ENCODE data around the gene SPEM3. TPM values are rescaled to one million over a fixed set of nuclear protein-coding genes. Genes with fewer than 3 reads are reported as not detected.

Gene SPEM3
- polyA plus RNA-seq, 3 donors, result not detected

DNA sequence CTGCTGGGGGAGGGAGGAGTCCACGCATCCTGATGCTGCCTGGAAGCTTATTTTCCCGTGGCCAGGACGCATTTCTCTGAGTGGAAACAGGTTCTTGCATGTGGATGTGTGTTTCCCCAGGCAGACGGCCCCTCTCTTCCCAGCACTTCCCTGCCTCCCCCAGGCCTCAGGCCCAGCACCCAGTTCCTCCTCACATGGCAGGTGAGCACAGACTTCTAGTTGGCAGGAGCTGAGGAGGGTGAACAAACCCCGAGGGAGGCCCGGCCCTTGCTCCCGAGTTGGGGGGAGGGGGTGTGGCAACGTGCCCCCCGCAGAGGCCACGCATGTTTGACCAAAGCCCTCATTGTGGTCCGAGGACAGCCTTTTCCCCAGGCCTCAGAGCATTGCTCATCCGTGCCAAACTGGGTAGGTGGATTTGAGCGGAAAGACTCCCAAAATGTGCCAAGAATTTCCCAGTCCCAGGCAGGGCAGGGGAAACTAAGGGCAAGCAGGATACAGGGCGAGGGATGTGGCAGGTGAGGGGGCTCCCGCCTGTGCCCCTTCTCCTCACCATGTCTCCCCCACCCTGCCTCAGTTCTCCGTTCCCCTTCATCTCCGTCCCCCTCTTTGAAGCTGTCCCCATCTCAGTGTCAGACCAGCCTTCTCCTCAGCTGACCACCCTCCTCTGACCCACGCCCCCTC, 10.0 kb upstream of the SPEM3 start:
- Histone ChIP-seq H3K4me1 (ENCODE audit: control insufficient read depth in 1 of 2, insufficient read depth in 2 of 2, low read length in 2 of 2) (no peaks in the 10 kb centered on the region), H3K27me3 (ENCODE audit: control insufficient read depth in 2 of 2, insufficient read depth in 2 of 2, low read length in 2 of 2) (no peaks in the 10 kb centered on the region), H3K4me2 (replicated peaks; ENCODE audit: extremely low read depth, low read length, poor library complexity, severe bottlenecking) (no peak overlapping the region), H3K9me3 (replicated peaks in 1 of 2; ENCODE audit: control insufficient read depth in 1 of 2, insufficient read depth in 1 of 2, low read length in 2 of 2) (no peaks in the 10 kb centered on the region), H3K9ac (ENCODE audit: insufficient read depth, low read length, poor library complexity, severe bottlenecking) (no peak overlapping the region), H3K4me3 (replicated peaks in 1 of 3; ENCODE audit: low read depth in 2 of 3, low read length in 3 of 3) (no peak overlapping the region), H2AFZ (ENCODE audit: insufficient read depth, low read depth, low read length, poor library complexity, severe bottlenecking) (no peak overlapping the region), H3K27ac (ENCODE audit: low read depth in 1 of 2, low read length in 2 of 2) (no peak overlapping the region), H4K20me1 (ENCODE audit: insufficient read depth, low read length) (no peaks in the 10 kb centered on the region), H3K79me2 (ENCODE audit: insufficient read depth, low read length) (no peaks in the 10 kb centered on the region), H3K36me3 (replicated peaks in 1 of 2; ENCODE audit: control insufficient read depth in 1 of 2, insufficient read depth in 2 of 2, low read length in 2 of 2) (no peaks in the 10 kb centered on the region)
- Mint-ChIP-seq H3K4me3 (no peak overlapping the region), H3K9me3 (no peaks in the 10 kb centered on the region), H3K27ac (peak overlapping the region in 2 of 7 donors; percentile 33 to 82), H3K27me3 (ENCODE audit: low read depth in 3 of 3) (peaks cover 0 to 8% (median 6%) of the 10 kb centered on the region in 3 donors), H3K4me1 (no peaks in the 10 kb centered on the region), H3K36me3 (no peaks in the 10 kb centered on the region)
- TF ChIP-seq, protein P1, sequence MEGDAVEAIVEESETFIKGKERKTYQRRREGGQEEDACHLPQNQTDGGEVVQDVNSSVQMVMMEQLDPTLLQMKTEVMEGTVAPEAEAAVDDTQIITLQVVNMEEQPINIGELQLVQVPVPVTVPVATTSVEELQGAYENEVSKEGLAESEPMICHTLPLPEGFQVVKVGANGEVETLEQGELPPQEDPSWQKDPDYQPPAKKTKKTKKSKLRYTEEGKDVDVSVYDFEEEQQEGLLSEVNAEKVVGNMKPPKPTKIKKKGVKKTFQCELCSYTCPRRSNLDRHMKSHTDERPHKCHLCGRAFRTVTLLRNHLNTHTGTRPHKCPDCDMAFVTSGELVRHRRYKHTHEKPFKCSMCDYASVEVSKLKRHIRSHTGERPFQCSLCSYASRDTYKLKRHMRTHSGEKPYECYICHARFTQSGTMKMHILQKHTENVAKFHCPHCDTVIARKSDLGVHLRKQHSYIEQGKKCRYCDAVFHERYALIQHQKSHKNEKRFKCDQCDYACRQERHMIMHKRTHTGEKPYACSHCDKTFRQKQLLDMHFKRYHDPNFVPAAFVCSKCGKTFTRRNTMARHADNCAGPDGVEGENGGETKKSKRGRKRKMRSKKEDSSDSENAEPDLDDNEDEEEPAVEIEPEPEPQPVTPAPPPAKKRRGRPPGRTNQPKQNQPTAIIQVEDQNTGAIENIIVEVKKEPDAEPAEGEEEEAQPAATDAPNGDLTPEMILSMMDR (IDR thresholded peaks at IDR 0.05), result no peak
- intact Hi-C loops (cut with micrococcal nuclease), result no loop called here
- DNase-seq, result no peak
- WGBS (ENCODE audit: insufficient coverage), result 92% methylated on average over 8 of the region's 18 CpGs

DNA sequence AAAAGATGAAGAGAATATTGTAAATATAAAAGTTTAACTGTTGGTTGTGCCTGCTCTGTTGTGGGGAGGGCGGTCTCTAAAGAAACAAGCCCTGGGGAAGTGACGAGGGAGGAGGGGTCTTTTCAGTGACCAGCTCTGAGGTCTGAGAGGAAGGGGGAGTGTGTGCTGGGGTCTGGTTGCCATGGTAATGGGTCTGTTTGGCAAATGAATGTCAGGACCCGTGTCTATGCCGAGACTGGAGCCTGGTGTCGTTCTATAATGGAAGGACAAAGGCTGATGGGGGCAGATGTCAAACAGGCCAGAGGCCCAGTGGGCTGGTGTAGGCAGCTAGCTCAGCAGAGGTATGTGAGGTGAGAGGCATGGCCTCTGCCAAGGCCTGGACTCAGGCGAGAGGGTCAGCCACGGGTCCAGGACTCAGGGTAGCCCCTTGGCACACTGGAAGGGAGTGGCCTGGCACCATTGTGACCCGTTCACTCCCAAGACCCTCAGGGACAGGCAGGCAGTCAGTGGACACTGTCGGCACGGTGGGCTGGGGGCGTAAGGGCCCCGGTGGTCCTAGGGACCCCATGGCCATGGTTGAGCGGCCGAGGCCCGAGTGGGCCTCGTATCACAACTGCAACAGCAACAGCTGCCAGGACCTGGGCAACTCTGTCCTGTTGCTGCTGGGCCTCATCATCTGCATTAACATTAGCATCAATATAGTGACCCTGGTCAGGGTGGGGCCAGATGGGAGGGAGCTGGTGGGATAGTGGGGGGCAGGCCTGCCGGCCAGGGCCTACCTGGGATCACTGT, 8.6 kb upstream of the SPEM3 start, which contains the start of gene SPEM1:
Gene SPEM1 (plus strand): TSS at position 506 of the 792 bp plus-strand sequence. CDS start 61 bp downstream, at position 567.
- H3K9me3 ChIP-seq (replicated peaks in 1 of 2; ENCODE audit: control insufficient read depth in 1 of 2, insufficient read depth in 1 of 2, low read length in 2 of 2), result no peaks in the 10 kb centered on the region
- no peak within 1 kb of the TSS for H3K4me3 ChIP-seq (replicated peaks in 1 of 3; ENCODE audit: low read depth in 2 of 3, low read length in 3 of 3)
- Mint-ChIP-seq H3K27me3 (ENCODE audit: low read depth in 3 of 3) (peaks cover 2 to 9% (median 6%) of the 10 kb centered on the region in 3 donors), H3K4me3 (no peak within 1 kb of the TSS), H3K27ac (peak within 1 kb of the TSS in 1 of 7 donors; percentile 2), H3K4me1 (no peaks in the 10 kb centered on the region), H3K9me3 (no peaks in the 10 kb centered on the region), H3K36me3 (no peaks in the 10 kb centered on the region)
- intact Hi-C loops (cut with micrococcal nuclease), result no loop called here
- no peaks in the 10 kb centered on the region for H3K36me3 ChIP-seq (replicated peaks in 1 of 2; ENCODE audit: control insufficient read depth in 1 of 2, insufficient read depth in 2 of 2, low read length in 2 of 2)
- H2AFZ ChIP-seq (ENCODE audit: insufficient read depth, low read depth, low read length, poor library complexity, severe bottlenecking), result no peak within 1 kb of the TSS
- H3K27ac ChIP-seq (ENCODE audit: low read depth in 1 of 2, low read length in 2 of 2), result no peak within 1 kb of the TSS
- H3K9ac ChIP-seq (ENCODE audit: insufficient read depth, low read length, poor library complexity, severe bottlenecking), result no peak within 1 kb of the TSS
- no peaks in the 10 kb centered on the region for H3K4me1 ChIP-seq (ENCODE audit: control insufficient read depth in 1 of 2, insufficient read depth in 2 of 2, low read length in 2 of 2)
- H4K20me1 ChIP-seq (ENCODE audit: insufficient read depth, low read length), result no peaks in the 10 kb centered on the region
- no peak for DNase-seq
- no peaks in the 10 kb centered on the region for H3K27me3 ChIP-seq (ENCODE audit: control insufficient read depth in 2 of 2, insufficient read depth in 2 of 2, low read length in 2 of 2)
- 95% methylated on average over 16 of the region's 17 CpGs for WGBS (ENCODE audit: insufficient coverage)
- H3K4me2 ChIP-seq (replicated peaks; ENCODE audit: extremely low read depth, low read length, poor library complexity, severe bottlenecking), result no peak within 1 kb of the TSS
- no peaks in the 10 kb centered on the region for H3K79me2 ChIP-seq (ENCODE audit: insufficient read depth, low read length)
- TF ChIP-seq, protein P1 (IDR thresholded peaks at IDR 0.05), result no peak
